Measurements from ENCODE around the gene MAPK8IP2.
"Not testable (repeated sequence)": the region's sequence is repeated elsewhere in the genome, so short reads cannot be mapped to it uniquely, and the experiment has no call there.

MAPK8IP2 gene

DNA sequence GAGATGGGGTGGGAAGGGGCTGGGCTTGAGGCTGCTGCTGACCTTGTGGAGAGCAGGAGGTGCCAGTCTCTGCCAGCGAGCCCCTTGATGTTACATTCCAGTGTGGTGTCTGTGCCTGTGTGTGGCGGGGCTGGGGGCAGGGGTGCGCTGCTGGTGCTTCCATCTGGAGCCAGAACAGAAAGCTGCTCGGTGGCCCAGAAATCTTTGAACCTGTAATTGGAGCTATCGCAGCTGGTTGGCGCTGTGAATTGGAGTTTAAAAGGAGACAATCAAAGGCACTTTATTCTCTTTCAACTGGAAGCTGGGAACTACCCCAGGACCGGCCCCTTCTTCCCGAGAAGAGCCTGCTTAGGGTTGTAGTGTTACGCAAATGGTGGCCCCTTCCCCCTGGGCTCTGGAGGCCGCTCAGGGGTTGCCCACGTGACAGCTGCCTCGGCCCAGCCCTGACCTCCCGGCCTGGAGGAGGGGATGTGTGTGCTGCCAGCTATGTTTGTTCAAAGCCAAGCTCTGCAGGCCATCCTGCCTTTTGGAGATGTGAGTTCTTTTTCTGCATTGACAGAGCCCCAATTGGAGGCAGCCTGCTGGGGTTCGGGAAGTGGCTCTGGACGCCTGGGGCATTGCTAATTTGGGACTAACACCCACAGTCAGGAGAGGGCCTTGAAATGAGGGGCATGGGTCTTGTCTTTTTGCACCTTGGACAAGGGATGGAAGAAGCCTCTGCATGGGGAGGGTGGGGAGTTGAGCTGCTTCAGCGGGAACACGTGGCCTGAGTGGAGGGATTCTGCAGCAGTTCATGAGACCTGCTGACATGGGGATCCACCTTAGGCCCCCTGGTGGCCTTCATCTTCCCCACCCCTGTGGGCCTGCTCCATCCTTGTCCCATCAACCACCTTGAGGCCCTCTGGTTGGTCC, 41.4 kb downstream of the MAPK8IP2 start:
- DNase-seq = no peak

DNA sequence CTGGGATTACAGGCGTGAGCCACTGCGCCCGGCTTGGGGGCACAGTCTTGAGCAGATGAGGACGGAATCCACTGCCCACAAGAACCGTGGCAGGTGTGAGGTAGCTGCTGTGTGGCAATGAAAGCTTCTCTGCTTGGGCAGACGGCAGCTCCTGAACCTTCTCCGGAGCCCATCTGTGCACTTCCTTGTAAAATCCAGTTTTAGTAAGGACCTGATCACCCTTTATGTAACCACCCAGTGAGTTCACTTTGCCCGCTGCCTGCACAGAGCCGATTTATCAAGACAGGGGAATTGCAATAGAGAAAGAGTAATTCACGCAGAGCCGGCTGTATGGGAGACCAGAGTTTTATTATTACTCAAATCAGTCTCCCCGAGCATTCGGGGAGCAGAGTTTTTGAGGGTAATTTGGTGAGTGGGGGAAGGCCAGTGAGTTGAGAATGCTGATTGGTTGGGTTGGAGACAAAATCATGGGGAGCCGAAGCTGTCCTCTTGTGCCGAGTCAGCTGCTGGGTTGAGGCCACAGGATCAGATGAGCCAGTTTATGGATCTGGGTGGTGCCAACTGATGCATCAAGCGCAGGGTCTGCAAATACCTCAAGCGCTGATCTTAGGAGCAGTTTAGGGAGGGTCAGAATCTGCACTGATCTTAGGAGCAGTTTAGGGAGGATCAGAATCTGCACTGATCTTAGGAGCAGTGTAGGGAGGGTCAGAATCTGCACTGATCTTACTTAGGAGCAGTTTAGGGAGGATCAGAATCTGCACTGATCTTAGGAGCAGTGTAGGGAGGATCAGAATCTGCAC, 42.6 kb downstream of the MAPK8IP2 start:
- not testable (repeated sequence) for DNase-seq

DNA sequence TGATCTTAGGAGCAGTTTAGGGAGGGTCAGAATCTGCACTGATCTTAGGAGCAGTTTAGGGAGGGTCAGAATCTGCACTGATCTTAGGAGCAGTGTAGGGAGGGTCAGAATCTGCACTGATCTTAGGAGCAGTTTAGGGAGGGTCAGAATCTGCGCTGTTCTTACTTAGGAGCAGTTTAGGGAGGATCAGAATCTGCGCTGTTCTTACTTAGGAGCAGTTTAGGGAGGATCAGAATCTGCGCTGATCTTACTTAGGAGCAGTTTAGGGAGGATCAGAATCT, 43.2 kb downstream of the MAPK8IP2 start:
- not testable (repeated sequence) for DNase-seq

DNA sequence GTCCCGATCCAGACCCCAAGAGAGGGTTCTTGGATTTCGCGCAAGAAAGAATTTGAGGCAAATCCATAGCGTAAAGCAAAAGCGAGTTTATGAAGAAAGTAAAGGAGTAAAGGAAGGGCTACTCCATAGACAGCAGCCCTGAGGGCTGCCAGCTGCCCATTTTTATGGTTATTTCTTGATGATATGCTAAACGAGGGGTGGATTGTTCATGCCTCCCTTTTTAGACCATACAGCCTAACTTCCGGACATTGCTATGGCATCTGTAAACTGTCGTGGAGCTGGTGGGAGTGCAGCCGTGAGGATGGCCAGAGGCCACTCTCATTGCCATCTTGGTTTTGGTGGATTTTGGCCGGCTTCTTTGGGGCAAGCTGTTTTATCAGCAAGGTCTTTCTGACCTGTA, 52.7 kb downstream of the MAPK8IP2 start:
- DNase-seq = no peak

DNA sequence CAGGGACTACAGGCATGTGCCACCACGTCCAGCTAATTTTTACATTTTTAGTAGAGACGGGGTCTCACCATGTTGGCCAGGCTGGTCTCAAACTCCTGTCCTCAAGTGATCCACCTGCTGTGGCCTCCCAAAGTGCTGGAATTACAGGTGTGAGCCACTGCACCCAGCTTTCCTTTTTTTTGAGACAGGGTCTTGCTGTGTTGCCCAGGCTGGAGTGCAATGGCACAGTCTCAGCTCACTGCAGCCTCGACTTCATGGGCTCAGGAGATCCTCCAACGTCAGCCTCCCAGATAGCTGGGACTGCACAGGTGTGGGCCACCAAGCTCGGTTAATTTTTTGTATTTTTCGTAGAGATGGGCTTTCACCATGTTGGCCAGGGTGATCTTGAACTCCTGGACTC, 54.1 kb downstream of the MAPK8IP2 start:
- DNase-seq = not testable (repeated sequence)

DNA sequence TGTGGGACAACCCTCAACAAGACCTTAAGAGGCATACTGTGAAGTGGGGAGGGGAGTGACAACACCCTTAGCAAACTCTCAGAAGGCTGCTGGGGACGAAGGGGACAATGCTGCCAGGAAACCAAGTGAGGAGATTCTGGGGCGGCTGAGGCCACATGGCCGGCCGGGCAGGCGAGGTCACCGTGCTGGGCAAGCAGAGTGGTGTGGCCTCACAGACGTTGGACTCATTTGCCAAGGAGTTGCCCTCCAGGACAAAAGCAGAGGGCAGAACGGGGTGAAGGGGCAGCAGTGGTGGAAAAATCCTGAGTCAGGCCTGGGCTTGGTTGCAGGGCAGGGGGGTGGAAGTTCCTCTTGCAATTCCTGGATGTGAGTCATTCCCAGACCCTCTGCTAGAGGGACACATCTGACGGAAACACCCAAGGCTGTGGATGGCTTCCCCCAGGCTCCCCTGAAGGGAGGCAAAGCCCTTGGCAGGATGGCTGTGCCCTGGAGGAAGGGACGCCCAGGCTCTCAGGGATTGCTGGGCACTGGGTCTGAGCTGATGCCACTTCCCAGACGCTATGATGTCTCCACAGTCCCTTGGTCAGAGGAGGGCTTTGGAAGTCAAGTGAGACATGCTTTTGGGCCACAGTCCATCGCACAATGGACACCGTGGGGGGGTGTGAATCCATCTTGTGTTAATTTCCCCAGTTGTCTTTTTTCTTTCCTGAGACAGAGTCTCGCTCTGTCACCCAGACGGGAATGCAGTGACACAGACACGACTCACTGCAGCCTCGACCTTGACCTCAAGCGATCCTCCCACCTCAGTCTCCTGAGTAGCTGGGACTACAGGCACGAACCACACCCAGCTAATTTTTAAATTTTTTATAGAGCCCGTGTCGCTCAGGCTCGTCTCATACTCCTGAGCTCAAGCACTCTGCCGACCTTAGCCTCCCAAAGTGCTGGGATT, 55.8 kb downstream of the MAPK8IP2 start:
- DNase-seq = no peak

GRCh38 chr22:50657925-50658324, 57.3 kb downstream of the MAPK8IP2 start:
- DNase-seq = no peak

GRCh38 chr22:50659711-50660110, 59.1 kb downstream of the MAPK8IP2 start:
- DNase-seq = not testable (repeated sequence)

DNA sequence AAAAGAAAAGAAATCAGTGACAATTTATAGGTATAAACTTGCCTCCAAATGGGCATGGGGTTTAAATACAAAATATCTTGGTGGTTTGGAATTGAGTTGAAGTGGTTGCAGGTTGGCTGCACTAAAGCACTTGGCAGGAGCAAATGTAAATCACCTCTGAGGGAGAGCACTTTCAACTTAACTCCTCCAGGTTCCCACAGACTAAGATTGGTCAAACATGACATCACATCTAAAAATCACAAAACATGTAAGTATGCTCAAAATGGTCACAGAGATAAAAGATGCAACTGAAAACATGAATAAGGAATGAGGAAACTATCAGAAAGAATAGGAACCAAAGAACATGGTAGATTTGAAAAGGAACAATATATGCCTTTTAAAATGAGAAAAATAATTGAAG, 59.7 kb downstream of the MAPK8IP2 start:
- DNase-seq = no peak

Data from SHP77 treated with DMSO at 0.1 percent for 48 hours (cell line).